Fibroblast of lung (primary cell): Measurements from ENCODE around the gene KIF26B.

Source experiments
- CTCF ChIP-seq, 2 donors: IDR thresholded peaks in 1 of 2; conservative IDR thresholded peaks in 1 of 2; 1 replicate in 1 of 2; 2 replicates in 1 of 2; pipeline ENCODE4 v1.5.1; 2011 to 2012; ENCODE audit warnings: low read length in 2 of 2, control low read depth in 1 of 2, inconsistent platforms in 1 of 2, low read depth in 1 of 2, mild to moderate bottlenecking in 1 of 2
- EZH2 ChIP-seq: IDR thresholded peaks from 2 replicates; pipeline ENCODE4 v1.5.1; 2012; ENCODE audit warnings: low read length, control low read depth, mild to moderate bottlenecking; ENCODE audit errors: missing control alignments

- TF ChIP-seq CTCF (conservative IDR thresholded peaks at IDR 0.05 in 1 of 2, IDR thresholded peaks at IDR 0.05 in 1 of 2; ENCODE audit: low read depth in 1 of 2, low read length in 2 of 2) = no peak
- TF ChIP-seq EZH2 = no peak
Observed at GRCh38 chr1:245142976-245143375, 11.8 kb upstream of the KIF26B start.
